GM06990 (cell line): Measurements from ENCODE around the gene OR56A4.

Source experiments
- DNase-seq: peaks from one replicate; pipeline ENCODE4 v3.0.0-alpha.2; 2011; ENCODE audit not compliant: insufficient read length; ENCODE audit errors: extremely low read depth
- H3K27me3 ChIP-seq: replicated peaks from 2 replicates; pipeline ENCODE4 v1.6.0; 2011; ENCODE audit warnings: low read length; ENCODE audit not compliant: control insufficient read depth, insufficient read depth
- H3K36me3 ChIP-seq: 2 replicates; pipeline ENCODE4 v1.5.1; 2011; ENCODE audit warnings: low read length; ENCODE audit not compliant: control insufficient read depth, insufficient read depth
- H3K4me3 ChIP-seq: replicated peaks from 2 replicates; pipeline ENCODE4 v1.5.1; 2011; ENCODE audit warnings: low read depth, mild to moderate bottlenecking, control low read depth, low read length
- TF ChIP-seq, protein P1 (sequence below): IDR thresholded peaks from 2 replicates; pipeline ENCODE4 v1.5.1; 2011; ENCODE audit warnings: low read length, control low read depth, mild to moderate bottlenecking, inconsistent platforms; ENCODE audit not compliant: insufficient read depth, poor library complexity, severe bottlenecking

OR56A4 gene

DNA sequence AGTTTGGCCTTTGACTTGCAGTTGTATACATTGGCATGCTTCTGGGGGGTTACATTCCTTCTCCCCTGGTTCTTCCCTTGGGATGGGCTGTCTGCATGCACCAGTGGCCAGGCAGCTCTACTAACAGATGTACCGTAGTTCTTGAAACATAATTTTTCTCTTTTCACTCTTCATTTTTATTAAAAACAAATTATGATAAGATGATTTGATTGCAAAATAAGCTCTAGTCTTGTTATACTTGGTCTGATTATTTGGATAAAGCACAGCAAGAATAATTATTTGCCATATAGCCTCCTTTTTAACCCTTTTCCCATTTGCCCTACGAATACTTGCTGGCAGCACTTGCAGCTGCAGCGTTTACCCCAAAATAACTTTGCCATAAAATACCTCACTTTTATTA is 51.2 kb downstream of the OR56A4 start:
- Histone ChIP-seq H3K4me3 (no peak overlapping the region), H3K36me3 (no peaks in the 10 kb centered on the region)
- TF ChIP-seq, protein P1, sequence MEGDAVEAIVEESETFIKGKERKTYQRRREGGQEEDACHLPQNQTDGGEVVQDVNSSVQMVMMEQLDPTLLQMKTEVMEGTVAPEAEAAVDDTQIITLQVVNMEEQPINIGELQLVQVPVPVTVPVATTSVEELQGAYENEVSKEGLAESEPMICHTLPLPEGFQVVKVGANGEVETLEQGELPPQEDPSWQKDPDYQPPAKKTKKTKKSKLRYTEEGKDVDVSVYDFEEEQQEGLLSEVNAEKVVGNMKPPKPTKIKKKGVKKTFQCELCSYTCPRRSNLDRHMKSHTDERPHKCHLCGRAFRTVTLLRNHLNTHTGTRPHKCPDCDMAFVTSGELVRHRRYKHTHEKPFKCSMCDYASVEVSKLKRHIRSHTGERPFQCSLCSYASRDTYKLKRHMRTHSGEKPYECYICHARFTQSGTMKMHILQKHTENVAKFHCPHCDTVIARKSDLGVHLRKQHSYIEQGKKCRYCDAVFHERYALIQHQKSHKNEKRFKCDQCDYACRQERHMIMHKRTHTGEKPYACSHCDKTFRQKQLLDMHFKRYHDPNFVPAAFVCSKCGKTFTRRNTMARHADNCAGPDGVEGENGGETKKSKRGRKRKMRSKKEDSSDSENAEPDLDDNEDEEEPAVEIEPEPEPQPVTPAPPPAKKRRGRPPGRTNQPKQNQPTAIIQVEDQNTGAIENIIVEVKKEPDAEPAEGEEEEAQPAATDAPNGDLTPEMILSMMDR: no peak

More for the DNA sequence above, 51.2 kb downstream of the OR56A4 start:
- no peaks in the 10 kb centered on the region for H3K27me3 ChIP-seq
- DNase-seq: no peak
